MM.1S (cell line): Measurements from ENCODE around the gene DTX1.

ENCODE experiments used
- DNase-seq: peaks from one replicate; pipeline ENCODE4 v3.0.0-alpha.2; 2015
- H2AFZ ChIP-seq: fragments of 300-600 bp; sonication (generic); 2 replicates; pipeline ENCODE4 v1.6.0; 2016; ENCODE audit warnings: antibody characterized with exemption, low read length
- H3F3A ChIP-seq: fragments of 300-600 bp; sonication (generic); 2 replicates; pipeline ENCODE4 v1.6.1; 2016; ENCODE audit warnings: mild to moderate bottlenecking, antibody characterized with exemption, low read length, moderate library complexity, mixed read lengths; ENCODE audit not compliant: insufficient read depth
- H3K27ac ChIP-seq: fragments of 300-600 bp; sonication (generic); 2 replicates; pipeline ENCODE4 v1.5.1; 2016; ENCODE audit warnings: mild to moderate bottlenecking, low read length
- H3K27me3 ChIP-seq: fragments of 300-600 bp; sonication (generic); replicated peaks from 2 replicates; pipeline ENCODE4 v1.6.0; 2016; ENCODE audit warnings: low read length; ENCODE audit not compliant: insufficient read depth
- H3K36me3 ChIP-seq: fragments of 300-600 bp; sonication (generic); replicated peaks from 2 replicates; pipeline ENCODE4 v1.6.1; 2016; ENCODE audit warnings: mild to moderate bottlenecking, low read length, mixed read lengths; ENCODE audit not compliant: insufficient read depth
- H3K4me1 ChIP-seq: fragments of 300-600 bp; sonication (generic); 2 replicates; pipeline ENCODE4 v1.6.1; 2016; ENCODE audit warnings: low read length, mixed read lengths
- H3K4me2 ChIP-seq: fragments of 300-600 bp; sonication (generic); 2 replicates; pipeline ENCODE4 v1.6.0; 2016; ENCODE audit warnings: low read depth, low read length
- H3K4me3 ChIP-seq: fragments of 300-600 bp; sonication (generic); 2 replicates; pipeline ENCODE4 v1.5.1; 2016; ENCODE audit warnings: low read length, mixed read lengths
- H3K79me2 ChIP-seq: fragments of 300-600 bp; sonication (generic); 2 replicates; pipeline ENCODE4 v1.6.1; 2016; ENCODE audit warnings: mixed run types, low read length, mixed read lengths
- H3K9ac ChIP-seq: fragments of 300-600 bp; sonication (generic); 2 replicates; pipeline ENCODE4 v1.6.1; 2016; ENCODE audit warnings: low read length, mixed read lengths
- H3K9me2 ChIP-seq: fragments of 300-600 bp; sonication (generic); replicated peaks from 2 replicates; pipeline ENCODE4 v1.6.1; 2016; ENCODE audit warnings: mild to moderate bottlenecking, low read length, mixed read lengths; ENCODE audit not compliant: insufficient read depth
- H3K9me3 ChIP-seq: fragments of 300-600 bp; sonication (generic); replicated peaks from 2 replicates; pipeline ENCODE4 v1.6.1; 2016; ENCODE audit warnings: mild to moderate bottlenecking, low read length, mixed read lengths; ENCODE audit not compliant: insufficient read depth
- H4K20me1 ChIP-seq: fragments of 300-600 bp; sonication (generic); 2 replicates; pipeline ENCODE4 v1.6.1; 2016; ENCODE audit warnings: mild to moderate bottlenecking, low read length, moderate library complexity, mixed read lengths; ENCODE audit not compliant: insufficient read depth
- EZH2 ChIP-seq: fragments of 300-600 bp; sonication (generic); optimal IDR thresholded peaks from 2 replicates; pipeline ENCODE3; 2017; ENCODE audit warnings: low read depth, mild to moderate bottlenecking, antibody characterized with exemption, low read length, mixed read lengths
- EZH2phosphoT487 ChIP-seq: fragments of 300-600 bp; sonication (generic); IDR thresholded peaks from 2 replicates; pipeline ENCODE4 v1.6.1; 2018; ENCODE audit warnings: antibody characterized with exemption, low read length
- TF ChIP-seq, protein P1 (sequence below): fragments of 300-600 bp; sonication (generic); IDR thresholded peaks from 2 replicates; pipeline ENCODE4 v1.5.1; 2016; ENCODE audit warnings: antibody characterized with exemption, low read length, mixed read lengths

Gene DTX1

DNA sequence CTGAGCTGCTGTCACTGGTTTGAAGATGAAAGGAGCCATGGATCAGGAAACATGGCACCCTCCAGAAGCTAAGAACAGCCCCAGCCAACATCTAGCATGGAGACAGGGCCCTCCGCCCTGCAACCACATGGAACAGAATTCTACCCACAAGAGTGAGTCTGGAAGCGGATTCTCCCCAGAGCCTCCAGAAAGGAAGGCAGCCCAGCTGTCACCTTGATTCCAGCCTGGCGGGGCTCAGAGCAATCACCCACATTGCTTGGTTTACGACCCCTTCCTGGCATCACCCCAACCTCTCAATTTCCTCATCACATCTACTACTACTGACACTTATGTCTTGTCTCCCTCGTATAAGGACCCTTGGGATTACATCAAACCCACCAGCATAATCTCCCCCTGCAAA, 39.7 kb upstream of the DTX1 start:
- Histone ChIP-seq H3K4me2 (no peak overlapping the region), H3K9me3 (no peaks in the 10 kb centered on the region), H3K27me3 (no peaks in the 10 kb centered on the region), H3K27ac (no peak overlapping the region), H3K4me3 (no peak overlapping the region), H2AFZ (no peak overlapping the region), H3K9me2 (no peaks in the 10 kb centered on the region), H3K36me3 (no peaks in the 10 kb centered on the region), H3K4me1 (no peaks in the 10 kb centered on the region), H3K9ac (no peak overlapping the region), H3F3A (no peaks in the 10 kb centered on the region), H3K79me2 (no peaks in the 10 kb centered on the region), H4K20me1 (no peaks in the 10 kb centered on the region)
- DNase-seq: no peak
- no peak for TF ChIP-seq EZH2phosphoT487
- TF ChIP-seq, protein P1, sequence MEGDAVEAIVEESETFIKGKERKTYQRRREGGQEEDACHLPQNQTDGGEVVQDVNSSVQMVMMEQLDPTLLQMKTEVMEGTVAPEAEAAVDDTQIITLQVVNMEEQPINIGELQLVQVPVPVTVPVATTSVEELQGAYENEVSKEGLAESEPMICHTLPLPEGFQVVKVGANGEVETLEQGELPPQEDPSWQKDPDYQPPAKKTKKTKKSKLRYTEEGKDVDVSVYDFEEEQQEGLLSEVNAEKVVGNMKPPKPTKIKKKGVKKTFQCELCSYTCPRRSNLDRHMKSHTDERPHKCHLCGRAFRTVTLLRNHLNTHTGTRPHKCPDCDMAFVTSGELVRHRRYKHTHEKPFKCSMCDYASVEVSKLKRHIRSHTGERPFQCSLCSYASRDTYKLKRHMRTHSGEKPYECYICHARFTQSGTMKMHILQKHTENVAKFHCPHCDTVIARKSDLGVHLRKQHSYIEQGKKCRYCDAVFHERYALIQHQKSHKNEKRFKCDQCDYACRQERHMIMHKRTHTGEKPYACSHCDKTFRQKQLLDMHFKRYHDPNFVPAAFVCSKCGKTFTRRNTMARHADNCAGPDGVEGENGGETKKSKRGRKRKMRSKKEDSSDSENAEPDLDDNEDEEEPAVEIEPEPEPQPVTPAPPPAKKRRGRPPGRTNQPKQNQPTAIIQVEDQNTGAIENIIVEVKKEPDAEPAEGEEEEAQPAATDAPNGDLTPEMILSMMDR: no peak
- no peak for TF ChIP-seq EZH2

- no peak overlapping the region for H2AFZ ChIP-seq
- no peaks in the 10 kb centered on the region for H3K36me3 ChIP-seq
- no peak overlapping the region for H3K27ac ChIP-seq
- no peaks in the 10 kb centered on the region for H4K20me1 ChIP-seq
- no peak overlapping the region for H3K4me2 ChIP-seq
- H3K4me1 ChIP-seq: no peaks in the 10 kb centered on the region
- H3K79me2 ChIP-seq: no peaks in the 10 kb centered on the region
- TF ChIP-seq, protein P1: no peak
- TF ChIP-seq EZH2phosphoT487: no peak
- TF ChIP-seq EZH2: no peak
- DNase-seq: no peak
- no peaks in the 10 kb centered on the region for H3K9me2 ChIP-seq
- no peaks in the 10 kb centered on the region for H3F3A ChIP-seq
- H3K9me3 ChIP-seq: no peaks in the 10 kb centered on the region
- H3K4me3 ChIP-seq: no peak overlapping the region
- H3K9ac ChIP-seq: no peak overlapping the region
- H3K27me3 ChIP-seq: no peaks in the 10 kb centered on the region
Observed at GRCh38 chr12:113019025-113019424, 37.5 kb upstream of the DTX1 start.

DNA sequence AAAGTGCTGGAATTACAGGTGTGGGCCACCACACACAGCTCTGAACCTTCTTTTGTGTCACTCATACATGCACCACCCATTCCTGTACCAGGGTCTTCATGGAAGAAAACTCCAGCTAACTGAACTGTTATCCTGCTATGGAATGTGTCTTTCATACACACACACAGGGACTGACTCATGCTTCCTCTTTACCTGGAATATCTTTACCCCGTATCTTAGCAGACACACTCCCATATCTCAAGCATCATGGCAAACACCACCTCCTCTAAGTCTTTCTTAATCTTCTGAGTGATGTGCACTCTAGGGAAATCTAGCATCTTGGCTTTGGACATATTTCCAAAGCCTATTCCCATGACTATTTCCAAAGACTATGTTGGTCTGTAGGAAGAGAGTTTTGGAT, 35.0 kb upstream of the DTX1 start:
- Histone ChIP-seq H3K9me2 (no peaks in the 10 kb centered on the region), H3K4me3 (no peak overlapping the region), H3K4me2 (no peak overlapping the region), H3K36me3 (no peaks in the 10 kb centered on the region), H2AFZ (no peak overlapping the region), H3K27ac (no peak overlapping the region), H3K79me2 (no peaks in the 10 kb centered on the region), H3K4me1 (no peaks in the 10 kb centered on the region), H3K9me3 (no peaks in the 10 kb centered on the region), H3K9ac (no peak overlapping the region), H4K20me1 (no peaks in the 10 kb centered on the region), H3F3A (no peaks in the 10 kb centered on the region), H3K27me3 (no peaks in the 10 kb centered on the region)
- DNase-seq: no peak
- TF ChIP-seq EZH2 (no peak), EZH2phosphoT487 (no peak)
- TF ChIP-seq, protein P1: no peak
